Ishikawa (cell line): ENCODE measurements around the gene SPNS1.

Experiments
- CEBPB ChIP-seq: IDR thresholded peaks from 2 replicates; pipeline ENCODE4 v1.6.1; 2012
- CREB1 ChIP-seq: IDR thresholded peaks from 2 replicates; pipeline ENCODE4 v1.6.1; 2012; ENCODE audit warnings: low read depth
- EGR1 ChIP-seq: IDR thresholded peaks from 2 replicates; pipeline ENCODE4 v1.6.1; 2012
- EP300 ChIP-seq: IDR thresholded peaks from 2 replicates; pipeline ENCODE4 v1.6.1; 2012; ENCODE audit warnings: borderline replicate concordance
- FOXM1 ChIP-seq: IDR thresholded peaks from 2 replicates; pipeline ENCODE4 v1.6.1; 2012; ENCODE audit warnings: low read depth, borderline replicate concordance
- MAX ChIP-seq: IDR thresholded peaks from 2 replicates; pipeline ENCODE4 v1.6.1; 2012
- NFIC ChIP-seq: IDR thresholded peaks from 2 replicates; pipeline ENCODE4 v1.6.1; 2012
- RAD21 ChIP-seq: IDR thresholded peaks from 2 replicates; pipeline ENCODE4 v1.6.1; 2012; ENCODE audit warnings: low read depth
- REST ChIP-seq: IDR thresholded peaks from 2 replicates; pipeline ENCODE4 v1.6.1; 2012; ENCODE audit warnings: low read depth, mild to moderate bottlenecking
- TAF1 ChIP-seq: IDR thresholded peaks from 2 replicates; pipeline ENCODE4 v1.6.1; 2012; ENCODE audit warnings: low read depth, mild to moderate bottlenecking
- TCF12 ChIP-seq: IDR thresholded peaks from 2 replicates; pipeline ENCODE4 v1.6.1; 2012; ENCODE audit warnings: low read depth
- TEAD4 ChIP-seq: IDR thresholded peaks from 2 replicates; pipeline ENCODE4 v1.6.1; 2012
- USF1 ChIP-seq: IDR thresholded peaks from 2 replicates; pipeline ENCODE4 v1.6.1; 2012
- YY1 ChIP-seq: IDR thresholded peaks from 2 replicates; pipeline ENCODE4 v1.6.1; 2012; ENCODE audit warnings: low read depth
- ZBTB7A ChIP-seq: IDR thresholded peaks from 2 replicates; pipeline ENCODE4 v1.6.1; 2012; ENCODE audit warnings: low read depth

The SPNS1 gene

GRCh38 chr16:28992496-28992895, 17.9 kb downstream of the SPNS1 start:
- no peak for TF ChIP-seq FOXM1
- TF ChIP-seq MAX = no peak
- no peak for TF ChIP-seq REST
- TF ChIP-seq TCF12 = no peak
- TF ChIP-seq CREB1 = no peak
- TF ChIP-seq EGR1 = no peak
- TF ChIP-seq USF1 = no peak
- no peak for TF ChIP-seq RAD21
- no peak for TF ChIP-seq YY1

GRCh38 chr16:28998837-28999236, 24.3 kb downstream of the SPNS1 start:
- TF ChIP-seq MAX = no peak
- no peak for TF ChIP-seq TAF1
- TF ChIP-seq CEBPB = no peak
- no peak for TF ChIP-seq EP300

- TF ChIP-seq FOXM1 (no peak), EP300 (no peak), TCF12 (no peak), TAF1 (no peak), CREB1 (no peak), CEBPB (no peak)
Observed at GRCh38 chr16:28999577-28999976, 25.0 kb downstream of the SPNS1 start.

GRCh38 chr16:29000019-29000418, 25.4 kb downstream of the SPNS1 start:
- no peak for TF ChIP-seq NFIC
- no peak for TF ChIP-seq EP300
- no peak for TF ChIP-seq TAF1
- no peak for TF ChIP-seq RAD21
- no peak for TF ChIP-seq TCF12
- no peak for TF ChIP-seq CREB1
- no peak for TF ChIP-seq EGR1
- TF ChIP-seq ZBTB7A = no peak
- TF ChIP-seq USF1 = no peak
- no peak for TF ChIP-seq YY1
- TF ChIP-seq CEBPB = no peak
- TF ChIP-seq REST = no peak
- TF ChIP-seq TEAD4 = no peak
- no peak for TF ChIP-seq FOXM1
- no peak for TF ChIP-seq MAX

GRCh38 chr16:29007730-29008593, 33.4 kb downstream of the SPNS1 start:
- TF ChIP-seq EGR1 = no peak
- no peak for TF ChIP-seq CEBPB
- TF ChIP-seq NFIC = no peak
- TF ChIP-seq USF1 = no peak
- TF ChIP-seq ZBTB7A = no peak
- no peak for TF ChIP-seq CREB1
- no peak for TF ChIP-seq TEAD4
- no peak for TF ChIP-seq RAD21
- no peak for TF ChIP-seq FOXM1
- no peak for TF ChIP-seq TAF1
- no peak for TF ChIP-seq REST
- TF ChIP-seq YY1 = no peak
- TF ChIP-seq EP300 = no peak
- TF ChIP-seq MAX = no peak
- TF ChIP-seq TCF12 = no peak
